LNCaP clone FGC (cell line): ENCODE data around the gene GDAP2.
A peak's percentile ranks its signal among the peaks of the same experiment; 100 is the strongest.

Source experiments
- DNase-seq: peaks from one replicate; pipeline ENCODE4 v3.0.0-alpha.2; 2011; ENCODE audit warnings: low read depth
- H3K4me3 ChIP-seq: 2 replicates; pipeline ENCODE4 v1.5.1; 2011; ENCODE audit warnings: mild to moderate bottlenecking, low read depth, low read length, control low read depth
- CTCF ChIP-seq: IDR thresholded peaks from 2 replicates; pipeline ENCODE4 v1.5.1; 2012; ENCODE audit warnings: mild to moderate bottlenecking; ENCODE audit not compliant: control insufficient read depth, insufficient read depth; ENCODE audit errors: extremely low read depth

The GDAP2 gene

GRCh38 chr1:117821382-117821755, 108.1 kb downstream of the GDAP2 start:
- TF ChIP-seq CTCF = no peak
- DNase-seq = no peak

DNA sequence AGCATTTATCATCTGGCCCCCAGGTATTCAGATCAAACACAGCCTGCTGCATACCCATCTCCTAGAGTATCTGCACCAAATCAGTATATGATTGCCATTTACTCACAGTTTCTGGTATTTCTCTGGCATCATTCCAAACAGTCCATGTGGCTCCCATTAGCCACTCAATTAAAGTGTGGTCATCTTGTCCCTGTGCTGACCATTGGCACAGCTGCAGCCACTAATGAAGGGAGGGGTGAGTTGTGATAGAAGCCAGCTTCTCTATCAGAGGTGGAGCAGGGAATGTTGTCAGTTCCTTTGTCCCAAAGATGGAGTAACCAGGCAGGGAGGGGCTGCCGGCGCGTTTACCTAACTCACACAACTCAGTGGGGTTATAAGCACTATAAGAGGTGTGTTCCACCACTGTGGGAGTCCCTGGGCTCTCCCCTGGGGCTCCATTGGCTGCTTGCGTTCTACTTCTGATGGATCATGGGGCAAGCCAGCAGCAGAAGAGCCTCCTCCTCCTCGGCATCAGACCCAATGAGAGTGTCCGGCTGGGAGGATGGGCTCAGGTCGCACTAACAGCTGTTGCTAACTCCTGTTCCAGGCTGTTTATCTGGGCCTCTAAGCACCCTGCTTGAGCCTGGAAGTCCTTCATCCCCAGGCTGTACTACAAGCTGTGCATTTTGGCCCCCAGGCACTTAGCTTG, 108.6 kb downstream of the GDAP2 start:
- TF ChIP-seq CTCF = no peak

More at GRCh38 chr1:117821382-117821755, 108.1 kb downstream of the GDAP2 start:
- H3K4me3 ChIP-seq = no peak overlapping the region

DNA sequence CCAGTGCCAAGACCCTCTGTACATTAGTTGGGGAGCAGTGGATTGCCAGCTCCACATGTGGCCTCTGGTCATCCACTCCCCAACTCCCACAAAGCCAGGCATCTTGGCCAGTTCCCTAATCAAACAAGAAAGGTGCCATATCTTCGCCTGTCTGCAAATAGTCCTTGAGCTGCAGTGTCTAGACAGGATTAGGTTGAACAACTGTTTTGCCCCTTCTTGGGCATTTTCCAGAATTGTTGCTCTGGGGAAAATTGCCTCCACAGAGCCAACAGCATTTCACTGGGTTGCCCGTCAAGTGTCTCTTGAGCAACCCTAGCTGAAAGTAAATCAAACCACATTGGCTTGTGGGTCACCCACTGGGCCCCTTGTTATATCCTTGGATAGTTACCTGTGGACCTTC, 109.3 kb downstream of the GDAP2 start:
- TF ChIP-seq CTCF = no peak
- no peak overlapping the region for H3K4me3 ChIP-seq
- DNase-seq = no peak

More for the DNA sequence above, 108.6 kb downstream of the GDAP2 start:
- no peak for DNase-seq
- no peak overlapping the region for H3K4me3 ChIP-seq

DNA sequence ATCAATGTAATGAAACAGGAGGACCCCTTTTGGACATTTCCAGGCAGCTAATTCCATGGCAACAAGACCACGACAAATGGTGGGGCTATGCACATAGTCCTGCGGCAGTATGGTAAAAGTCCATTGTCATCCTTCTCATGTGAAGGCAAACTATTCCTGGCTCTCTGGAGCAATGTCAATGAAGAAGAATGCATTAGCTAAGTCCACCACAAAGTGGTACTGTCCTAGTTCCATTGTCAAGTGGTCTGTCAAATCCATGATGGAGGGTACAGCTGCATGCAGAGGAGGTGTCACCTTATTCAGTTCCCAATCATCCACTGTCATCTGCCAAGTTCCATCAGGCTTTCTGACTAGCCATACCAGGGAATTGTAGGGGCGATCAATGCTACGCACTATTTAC, 110.1 kb downstream of the GDAP2 start:
- no peak for DNase-seq
- no peak for TF ChIP-seq CTCF
- no peak overlapping the region for H3K4me3 ChIP-seq

DNA sequence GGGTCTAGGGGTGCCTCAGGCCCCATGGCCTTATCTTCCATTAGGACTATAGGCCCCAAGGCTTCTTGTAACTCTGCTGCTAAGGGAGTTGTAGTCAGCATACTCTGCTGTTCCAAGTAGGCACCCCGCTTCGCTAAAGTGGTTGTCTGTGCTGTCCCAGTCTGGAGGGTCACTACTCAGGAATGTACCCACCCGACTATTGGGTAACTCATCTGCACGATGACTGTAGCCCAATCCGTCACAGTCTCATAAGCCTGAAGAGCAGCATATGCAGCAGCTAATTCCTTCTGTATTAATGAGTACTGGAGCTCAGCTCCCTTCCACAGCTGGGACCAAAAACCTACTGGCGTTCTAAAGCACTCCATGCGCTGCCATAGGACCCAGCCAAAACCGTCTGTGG, 111.0 kb downstream of the GDAP2 start:
- no peak overlapping the region for H3K4me3 ChIP-seq
- no peak for DNase-seq
- no peak for TF ChIP-seq CTCF

DNA sequence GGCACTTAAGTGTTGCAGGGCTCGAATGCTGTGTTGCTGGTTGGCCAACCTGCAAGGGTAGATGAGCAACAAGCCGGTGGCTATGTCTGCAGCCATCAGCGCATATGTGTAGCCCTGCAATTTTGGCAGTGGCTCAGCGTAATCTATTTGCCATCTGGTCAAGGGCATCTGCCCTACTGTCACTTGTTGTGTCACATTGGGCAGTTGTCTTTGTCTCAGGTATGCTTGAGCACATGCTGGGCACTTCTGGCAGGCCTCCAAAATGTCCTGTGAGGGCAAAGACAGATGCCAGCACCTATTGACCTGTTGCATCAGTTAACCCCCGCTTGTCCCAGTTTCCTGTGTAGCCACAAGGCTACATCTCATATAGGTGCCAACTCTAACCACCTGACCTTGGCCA, 111.8 kb downstream of the GDAP2 start:
- no peak overlapping the region for H3K4me3 ChIP-seq
- DNase-seq = no peak
- TF ChIP-seq CTCF = no peak

DNA sequence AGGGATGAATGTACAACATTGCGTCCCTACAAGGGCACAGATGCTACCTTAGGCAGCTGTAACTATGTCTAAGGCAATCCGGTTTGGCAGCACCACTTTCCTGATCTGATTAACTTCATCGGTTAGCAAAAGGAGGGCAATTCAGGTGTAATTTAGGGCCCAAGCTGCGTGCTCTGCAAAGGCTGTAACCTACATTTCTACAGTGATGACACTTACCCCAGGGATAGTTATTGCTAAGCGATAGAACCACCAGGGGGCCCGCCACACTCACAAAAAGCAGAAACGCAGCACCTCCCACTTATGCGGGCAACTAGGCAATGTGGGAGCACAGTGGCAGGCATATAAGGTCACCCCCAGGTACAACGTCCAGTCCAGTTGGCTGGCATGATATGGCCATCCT, 113.5 kb downstream of the GDAP2 start:
- H3K4me3 ChIP-seq = no peak overlapping the region
- DNase-seq = no peak
- peak; percentile 32 for TF ChIP-seq CTCF
